Activated CD8-positive, alpha-beta memory T cell treated with anti-CD3 and anti-CD28 coated beads for 48 hours (primary cell): Measurements from ENCODE around the gene SPN.
"Not testable (repeated sequence)": the region's sequence is repeated elsewhere in the genome, so short reads cannot be mapped to it uniquely, and the experiment has no call there.

Source experiments
- DNase-seq, 3 experiments: peaks; one replicate each; pipeline ENCODE4 v3.0.0-alpha.2; 2020; ENCODE audit warnings: low read depth in 2 of 3, low spot score in 2 of 3

The SPN gene

DNA sequence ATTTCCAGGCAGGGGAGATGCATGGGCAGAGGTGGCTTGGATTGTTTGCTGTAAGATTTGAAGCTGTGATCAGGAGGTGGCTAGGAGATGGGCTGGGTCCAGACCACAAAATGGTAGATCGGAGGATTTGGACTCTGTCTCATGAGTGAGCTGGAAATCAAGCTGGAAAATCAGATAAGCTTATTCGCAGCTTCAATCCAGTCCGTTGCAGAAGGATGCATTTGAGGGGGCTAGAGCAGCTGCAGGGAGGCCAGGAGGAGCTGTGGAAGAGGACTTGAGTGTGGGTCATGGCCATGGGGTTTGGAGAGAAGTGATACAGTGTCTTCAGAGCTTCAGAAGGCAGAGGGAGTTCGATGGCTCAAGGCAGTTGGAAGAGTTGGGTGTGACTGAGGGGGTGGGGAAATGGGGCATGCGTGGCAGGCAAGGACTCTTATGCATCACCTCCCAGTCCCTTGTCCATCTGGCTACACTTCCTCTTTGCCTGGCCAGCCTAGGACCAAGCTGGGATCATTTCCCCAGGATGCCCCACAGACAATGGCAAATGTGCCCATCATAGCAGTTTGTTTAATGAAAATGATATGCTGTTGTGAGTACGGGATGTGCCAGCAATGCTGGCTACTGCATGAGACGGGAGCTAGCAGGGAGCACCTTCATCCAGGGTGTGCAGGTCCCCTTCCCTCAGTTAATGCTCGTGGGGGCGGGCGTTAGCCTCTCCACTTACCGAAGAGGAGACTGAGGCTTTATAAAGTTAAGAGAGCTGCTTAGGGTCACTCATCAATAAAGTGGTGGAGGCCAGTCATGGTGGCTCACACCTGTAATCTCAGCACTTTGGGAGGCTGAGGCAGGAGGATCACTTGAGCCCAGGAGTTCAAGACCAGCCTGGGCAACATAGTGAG lies 36.5 kb downstream of the SPN start:
- no peak for DNase-seq

DNA sequence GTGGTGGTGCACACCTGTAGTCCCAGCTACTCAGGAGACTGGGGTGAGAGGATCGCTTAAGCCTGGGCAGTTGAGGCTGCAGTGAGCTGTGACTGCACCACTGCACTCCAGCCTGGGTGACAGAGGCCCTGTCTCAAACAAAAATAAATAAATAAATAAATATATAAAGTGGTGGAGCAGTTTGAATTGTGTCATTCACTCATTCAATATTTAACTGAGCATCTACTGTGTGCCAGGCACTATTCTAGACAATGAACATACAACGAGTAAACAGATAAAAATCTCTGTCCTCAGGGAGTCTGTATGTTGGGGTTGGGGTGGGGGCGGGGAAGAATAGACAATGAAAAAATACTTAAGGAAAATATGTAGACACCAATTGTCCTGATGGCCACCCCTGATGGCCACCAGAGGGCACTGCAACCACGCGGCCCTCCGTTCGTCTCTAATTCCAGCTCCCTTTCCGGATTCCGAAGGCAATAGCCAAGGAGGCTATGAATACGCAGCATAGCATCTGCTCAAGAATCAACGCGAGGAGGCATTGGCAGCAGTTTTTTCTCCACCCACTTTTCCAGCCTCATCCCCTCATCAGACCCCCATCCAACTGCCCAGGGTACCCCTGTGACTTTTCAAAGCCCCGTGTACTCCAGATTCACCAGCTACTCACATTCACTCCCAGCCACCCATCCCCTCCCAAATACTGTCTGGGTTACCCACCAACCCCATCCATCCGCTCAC lies 37.4 kb downstream of the SPN start:
- peak in 1 of 3 experiments; percentile 55 for DNase-seq

DNA sequence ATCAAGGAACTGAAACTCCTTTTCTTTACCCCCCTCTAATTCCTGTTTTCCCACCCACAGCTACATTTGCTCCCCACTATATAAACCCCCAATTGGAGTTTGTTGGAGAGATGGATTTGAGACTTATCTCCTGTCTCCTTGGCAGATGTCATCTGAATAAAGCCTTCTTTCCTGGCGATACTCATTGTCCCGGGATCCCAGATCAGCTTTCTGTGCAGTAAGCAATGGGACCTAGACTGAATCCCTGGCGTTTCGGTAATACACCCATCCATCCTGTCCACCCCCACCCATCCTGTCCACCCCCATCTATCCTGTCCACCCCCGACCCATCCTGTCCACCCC lies 38.1 kb downstream of the SPN start:
- no peak for DNase-seq

DNA sequence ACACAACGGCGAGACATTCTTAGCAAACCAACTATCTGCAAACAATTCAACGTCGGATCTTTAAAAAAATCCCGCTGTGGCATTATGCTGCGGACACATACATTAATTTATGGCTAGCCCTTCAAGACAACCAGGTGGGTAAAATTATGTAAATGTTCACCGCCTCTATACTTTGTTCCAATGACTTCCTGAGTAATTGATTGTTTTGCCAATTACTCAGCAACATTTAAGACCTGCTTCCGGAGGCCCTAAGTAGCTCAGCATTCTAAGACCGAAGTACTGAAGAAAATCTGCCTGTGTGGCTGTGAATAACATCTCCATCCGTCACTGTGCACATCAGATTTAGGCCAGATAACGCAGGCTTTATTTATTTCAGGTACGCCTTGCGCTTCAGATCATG lies 39.2 kb downstream of the SPN start:
- DNase-seq, result no peak

DNA sequence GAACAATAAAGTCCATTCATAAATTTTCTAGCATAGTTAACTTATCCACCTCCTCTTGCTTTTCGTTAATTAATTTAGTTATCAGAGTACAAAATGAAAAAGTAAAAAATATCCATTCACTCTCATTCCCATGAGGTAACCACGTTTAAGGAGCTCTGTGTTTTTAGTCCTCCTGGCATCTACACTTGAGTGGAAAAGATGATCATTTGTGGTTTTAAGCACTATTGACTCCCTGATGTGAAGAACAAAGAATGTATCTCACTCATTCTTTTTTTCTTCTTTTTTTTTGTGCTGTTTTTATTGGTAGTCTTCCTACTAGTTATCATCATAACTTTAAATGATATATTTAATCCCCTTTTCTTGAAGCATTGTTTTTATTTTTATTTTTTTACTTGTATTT lies 42.0 kb downstream of the SPN start:
- no peak for DNase-seq

DNA sequence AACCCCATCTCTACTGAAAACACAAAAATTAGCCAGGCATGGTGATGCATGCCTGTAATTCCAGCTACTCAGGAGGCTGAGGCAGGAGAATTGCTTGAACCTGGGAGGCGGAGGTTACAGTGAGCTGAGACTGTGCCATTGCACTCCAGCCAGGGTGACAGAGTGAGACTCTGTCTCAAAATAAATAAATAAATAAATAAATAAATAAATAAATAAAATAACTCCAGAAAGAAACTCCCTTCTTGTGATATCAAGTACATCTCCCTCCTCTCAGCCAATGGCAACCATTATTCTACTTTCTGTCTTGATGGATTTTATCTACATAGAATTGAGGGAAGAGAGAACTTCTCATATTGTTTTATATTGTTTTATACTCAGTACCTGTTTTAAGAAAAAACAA lies 44.1 kb downstream of the SPN start:
- DNase-seq, result not testable (repeated sequence)

DNA sequence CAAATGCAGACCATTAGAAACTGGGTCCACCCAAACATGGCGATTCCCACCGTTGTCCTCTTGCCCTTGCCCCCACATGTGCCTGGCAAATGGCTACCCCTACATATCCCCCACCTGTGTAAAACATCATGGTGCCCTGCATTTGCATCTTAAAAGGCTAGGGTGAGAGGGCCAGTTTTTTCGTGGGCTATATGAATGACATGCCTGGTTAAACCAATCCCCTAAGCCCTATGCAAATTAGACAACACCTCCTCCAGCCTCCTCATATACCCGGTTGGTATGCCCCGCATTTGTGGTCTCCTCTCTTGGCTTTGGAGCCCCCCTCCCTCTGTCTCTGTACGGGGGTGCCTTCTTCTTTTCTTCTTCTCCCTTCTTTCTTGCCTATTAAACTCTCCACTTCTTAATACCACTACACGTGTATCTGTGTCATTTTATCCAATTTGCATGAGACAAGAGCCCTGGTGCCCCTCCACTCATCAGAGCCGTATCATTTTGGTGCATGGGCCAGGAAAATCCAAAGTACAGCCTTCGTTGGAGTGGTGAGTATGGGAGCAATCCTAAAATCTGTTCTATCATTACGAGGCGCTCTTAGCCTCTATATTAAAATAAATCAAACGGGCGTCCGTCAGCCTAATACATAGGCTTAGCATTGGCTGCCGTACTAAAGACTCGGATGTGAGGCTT lies 46.0 kb downstream of the SPN start:
- no peak for DNase-seq

DNA sequence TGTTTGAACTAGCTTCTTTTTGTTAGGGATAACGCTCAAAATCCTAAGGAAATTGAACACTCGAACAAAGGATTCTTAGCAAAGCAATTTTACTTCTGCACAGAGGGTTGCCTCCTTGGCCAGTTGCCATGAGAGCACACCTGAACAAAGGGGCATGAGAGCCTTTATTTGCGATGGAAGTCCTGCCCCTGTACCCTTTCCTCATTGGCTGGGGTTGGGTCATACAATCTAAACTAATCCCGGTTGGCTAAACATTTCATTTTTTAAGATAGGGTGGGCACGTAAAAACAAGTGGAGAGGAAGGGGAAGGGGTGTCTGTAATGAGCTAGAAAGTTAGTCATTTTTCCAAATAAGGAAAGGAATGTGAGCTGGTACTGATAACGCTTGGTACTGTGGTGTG lies 46.6 kb downstream of the SPN start:
- DNase-seq, result not testable (repeated sequence)

DNA sequence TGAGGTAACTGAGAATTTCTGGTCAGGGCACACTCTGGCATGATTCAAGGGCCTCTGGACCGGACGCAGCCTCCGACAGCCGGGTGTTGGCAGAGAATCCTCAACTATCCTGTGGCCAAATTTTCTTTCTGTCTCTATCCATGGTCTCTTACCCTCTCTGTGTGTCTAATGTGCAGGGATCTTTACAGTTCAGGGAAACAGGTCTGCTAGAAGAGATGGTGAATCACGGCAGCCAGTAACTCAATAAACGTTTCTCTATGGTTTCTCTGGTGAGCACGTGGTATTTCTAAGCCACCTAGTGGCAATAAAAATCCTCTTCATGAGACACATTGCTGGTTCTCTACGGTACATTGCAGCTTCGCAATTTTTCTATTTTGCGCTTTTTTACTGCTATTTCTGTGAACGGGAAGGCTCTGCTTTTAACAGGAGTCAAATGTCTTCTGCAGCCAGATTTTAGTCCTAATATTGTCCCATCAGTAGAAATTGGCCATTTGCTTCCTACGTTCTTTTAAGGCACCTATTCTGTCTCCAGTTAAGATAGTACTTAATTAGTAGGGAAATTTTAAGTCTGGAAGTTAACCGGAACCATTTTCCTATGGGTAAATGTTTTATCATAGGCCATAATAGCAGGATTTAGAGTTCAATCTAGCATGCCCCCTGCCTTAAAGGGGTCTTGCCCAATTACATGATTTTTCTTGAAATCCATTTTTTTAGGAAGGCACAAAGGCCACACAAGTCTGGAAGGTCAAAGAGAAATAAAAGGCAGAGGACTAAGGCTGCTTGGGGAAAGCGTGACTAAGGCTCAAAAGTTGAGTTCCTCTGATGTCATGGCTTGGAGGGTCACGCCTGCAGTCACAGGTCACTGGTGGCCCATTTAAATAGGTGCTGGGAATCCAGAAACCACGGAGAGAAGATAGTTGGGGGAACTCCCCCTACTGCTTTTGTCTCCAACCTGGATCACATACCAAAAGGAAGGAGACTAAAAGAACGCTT lies 47.5 kb downstream of the SPN start:
- no peak for DNase-seq

DNA sequence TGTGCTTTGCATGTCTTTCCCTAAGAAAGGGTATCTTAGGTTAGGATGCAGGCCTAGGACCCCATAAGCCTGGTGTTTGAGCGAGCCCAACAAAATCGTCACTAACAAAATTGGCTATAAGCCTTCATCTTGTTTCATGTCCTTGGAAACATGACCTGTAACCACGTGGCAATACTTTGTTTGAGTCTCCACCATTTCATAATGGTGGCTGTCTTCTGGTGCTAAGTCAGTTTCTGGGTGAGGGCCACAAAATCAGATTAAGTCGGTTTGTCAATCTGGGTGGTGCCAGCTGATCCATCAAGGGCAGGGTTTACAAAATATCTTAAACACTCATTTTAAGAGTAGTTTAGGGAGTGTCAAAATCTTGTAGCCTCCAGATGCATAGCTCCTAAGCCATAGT lies 49.8 kb downstream of the SPN start:
- DNase-seq, result no peak

DNA sequence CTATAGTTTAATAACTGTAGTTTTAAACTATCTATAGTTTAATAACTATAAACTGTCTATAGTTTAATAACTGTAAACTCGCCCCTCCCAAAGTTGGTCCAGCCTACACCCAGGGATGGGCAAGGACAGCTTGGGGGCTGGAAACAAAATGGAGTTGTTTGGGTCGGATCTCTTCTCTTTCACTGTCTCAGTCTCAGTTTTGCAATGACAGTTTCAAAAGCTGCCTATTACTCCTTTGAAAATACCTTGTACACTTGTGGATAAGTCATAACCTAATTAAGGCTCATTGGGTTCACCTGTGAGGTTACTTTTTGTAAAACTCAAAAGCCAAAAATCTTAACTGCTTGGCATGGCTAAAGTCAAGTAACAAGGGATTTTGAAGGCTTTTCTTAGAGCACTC lies 51.3 kb downstream of the SPN start:
- no peak for DNase-seq

DNA sequence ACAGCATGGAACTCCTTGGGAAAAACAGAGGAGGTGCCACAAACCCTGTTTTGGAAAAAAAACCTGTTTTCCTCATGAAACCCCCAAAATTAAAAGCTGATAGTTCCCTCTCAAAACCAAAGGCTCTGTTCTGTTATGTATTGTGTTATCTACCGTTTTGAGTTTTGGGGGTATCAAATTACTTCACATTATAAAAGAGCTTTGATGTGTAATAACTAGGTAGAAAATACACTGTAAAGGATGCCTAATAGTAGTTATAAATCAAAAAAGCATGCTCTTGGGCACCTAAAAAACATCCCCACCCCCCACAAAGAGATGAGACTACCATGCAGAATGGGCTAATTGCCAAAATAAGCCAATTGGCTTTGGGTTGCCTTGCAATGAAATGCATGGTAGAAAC lies 51.9 kb downstream of the SPN start:
- no peak for DNase-seq

DNA sequence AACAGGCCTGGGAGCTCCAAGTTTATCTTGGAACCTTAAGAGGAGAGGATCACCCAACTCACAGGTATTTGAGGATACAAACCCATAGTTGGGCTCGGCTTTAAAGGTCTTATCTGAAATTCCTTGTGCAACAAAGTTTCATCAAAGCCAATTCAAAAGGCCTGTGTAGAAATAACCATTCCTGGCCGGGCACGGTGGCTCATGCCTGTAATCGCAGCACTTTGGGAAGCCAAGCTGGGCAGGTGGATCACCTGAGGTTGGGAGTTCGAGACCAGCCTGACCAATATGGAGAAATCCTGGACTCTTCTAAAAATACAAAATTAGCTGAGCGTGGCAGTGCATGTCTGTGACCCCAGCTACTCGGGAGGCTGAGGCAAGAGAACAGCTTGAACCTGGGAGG lies 54.1 kb downstream of the SPN start:
- no peak for DNase-seq

DNA sequence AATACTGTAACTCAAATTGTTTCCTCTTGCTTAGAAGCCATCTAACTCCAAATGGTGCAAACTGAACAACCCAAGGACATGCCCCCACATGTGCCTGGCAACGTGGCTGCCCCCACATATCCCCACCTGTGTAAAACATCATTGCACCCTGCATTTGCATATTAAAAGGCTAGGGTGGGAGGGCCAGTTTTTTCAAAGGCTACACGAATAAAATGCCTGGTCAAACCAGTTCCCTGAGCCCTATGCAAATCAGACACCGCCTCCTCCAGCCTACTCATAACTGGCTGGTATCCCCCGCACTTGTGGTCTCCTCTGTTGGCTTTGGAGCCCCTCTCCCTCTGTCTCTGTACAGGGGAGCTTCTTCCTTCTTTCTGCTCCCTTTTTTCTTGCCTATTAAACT lies 56.0 kb downstream of the SPN start:
- no peak for DNase-seq
